ENCODE measurements around the gene PTTG1IP.

PTTG1IP gene

DNA sequence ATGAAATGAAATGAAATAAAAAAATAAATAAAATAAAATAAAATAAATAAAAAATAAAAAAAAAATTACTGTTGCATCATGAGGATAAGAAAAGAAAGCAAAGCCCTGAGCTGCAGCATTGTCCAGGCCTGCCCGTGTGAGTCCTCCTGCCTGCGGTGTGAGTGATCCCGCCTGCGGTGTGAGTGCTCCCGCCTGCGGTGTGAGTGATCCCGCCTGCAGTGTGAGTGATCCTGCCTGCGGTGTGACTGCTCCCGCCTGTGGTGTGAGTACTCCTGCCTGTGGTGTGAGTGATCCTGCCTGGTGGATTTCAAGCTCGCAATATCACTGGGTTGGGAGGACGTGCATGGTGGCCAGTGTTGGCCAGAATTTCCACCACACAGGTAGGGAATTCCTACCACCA lies 22.4 kb upstream of the PTTG1IP start:
- no peak for DNase-seq

DNA sequence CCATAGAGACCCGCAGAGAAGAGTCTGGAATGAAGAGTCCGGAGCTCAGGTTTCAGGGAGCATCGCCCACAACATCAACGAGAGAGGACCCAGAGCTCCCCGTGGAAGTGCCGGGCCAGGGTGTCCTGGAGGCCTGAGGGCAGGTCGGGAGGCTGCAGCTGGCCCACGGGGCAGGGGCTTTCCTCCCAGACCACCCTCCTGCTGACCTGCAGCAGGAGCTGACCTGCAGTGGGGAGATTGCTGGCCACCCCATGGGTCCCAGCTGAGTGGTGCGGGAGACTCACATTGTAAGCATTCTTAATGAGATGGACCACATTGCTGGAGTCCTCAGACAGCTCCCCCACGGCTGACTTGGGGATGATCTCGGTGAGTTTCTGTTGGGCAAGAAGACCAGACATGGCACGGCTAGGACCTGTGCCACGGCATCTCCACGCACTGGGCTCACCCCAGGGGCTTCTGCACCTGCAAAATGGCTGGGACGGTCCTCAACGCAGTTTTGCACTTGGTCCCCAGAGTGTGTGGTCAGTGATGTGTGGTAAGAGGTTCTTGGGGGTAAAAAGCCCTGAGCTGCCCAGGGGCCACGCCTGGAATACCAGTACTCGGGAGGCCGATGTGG lies 21.3 kb upstream of the PTTG1IP start:
- DNase-seq, result no peak

- no peak for DNase-seq
These were observed 20.6 kb upstream of the PTTG1IP start for GRCh38 chr21:44893948-44894656.

- DNase-seq, result no peak
These were observed 19.7 kb upstream of the PTTG1IP start for GRCh38 chr21:44893278-44893556.

DNA sequence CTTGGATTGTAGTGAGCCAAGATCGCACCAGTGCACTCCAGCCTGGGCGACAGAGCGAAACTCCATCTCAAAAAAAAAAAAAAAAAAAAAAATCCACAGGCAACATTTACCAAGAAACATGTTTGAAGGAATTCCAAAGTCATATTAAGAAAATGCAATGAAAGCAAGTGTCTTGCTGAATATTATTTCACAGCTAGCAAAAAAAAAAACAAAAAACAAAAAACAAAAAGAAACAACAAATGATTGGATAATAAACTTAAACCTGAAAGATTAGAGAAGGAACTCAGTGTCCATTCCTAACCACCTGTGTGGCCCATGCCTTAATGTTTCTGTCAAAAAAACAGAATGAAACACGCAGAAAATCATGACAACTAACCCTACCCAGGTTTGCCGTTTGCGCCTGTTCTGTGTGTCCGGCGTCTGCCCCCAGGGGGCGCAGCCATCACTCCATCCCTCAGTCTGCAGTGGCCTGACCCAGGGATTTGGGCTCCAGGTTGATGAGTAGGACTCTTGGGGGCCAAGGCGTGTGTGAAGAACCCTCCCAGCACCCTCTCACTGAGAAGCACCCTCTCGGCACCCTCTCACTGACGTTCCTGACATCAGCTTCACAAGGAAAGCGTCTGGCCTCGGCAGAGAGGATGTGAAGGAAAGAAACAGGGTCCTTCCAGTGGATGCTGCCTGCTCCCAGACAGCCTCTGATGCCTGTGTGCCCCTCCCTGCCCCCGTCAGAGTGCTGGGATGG lies 19.2 kb upstream of the PTTG1IP start:
- DNase-seq, result peak in 1 of 2 donors; percentile 87

DNA sequence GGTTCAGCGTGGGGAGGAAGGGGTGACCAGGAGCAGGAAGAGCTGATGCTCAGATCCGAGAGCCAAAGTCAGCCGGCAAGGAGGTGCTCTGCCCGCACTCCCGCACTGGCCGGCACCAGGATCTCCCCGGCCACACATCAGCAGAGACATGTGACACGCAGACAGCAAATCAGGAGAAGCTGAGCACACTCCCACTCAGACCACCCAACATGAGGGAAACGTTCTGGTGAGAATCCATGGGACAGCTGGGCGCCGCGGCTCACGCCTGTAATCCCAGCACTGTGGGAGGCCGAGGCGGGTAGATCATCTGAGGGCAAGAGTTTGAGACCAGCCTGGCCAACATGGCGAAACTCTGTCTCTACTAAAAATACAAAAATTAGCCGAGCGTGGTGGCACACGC lies 18.6 kb upstream of the PTTG1IP start:
- DNase-seq, result no peak

- DNase-seq, result no peak
These were observed 18.1 kb upstream of the PTTG1IP start for GRCh38 chr21:44891631-44892031.

DNA sequence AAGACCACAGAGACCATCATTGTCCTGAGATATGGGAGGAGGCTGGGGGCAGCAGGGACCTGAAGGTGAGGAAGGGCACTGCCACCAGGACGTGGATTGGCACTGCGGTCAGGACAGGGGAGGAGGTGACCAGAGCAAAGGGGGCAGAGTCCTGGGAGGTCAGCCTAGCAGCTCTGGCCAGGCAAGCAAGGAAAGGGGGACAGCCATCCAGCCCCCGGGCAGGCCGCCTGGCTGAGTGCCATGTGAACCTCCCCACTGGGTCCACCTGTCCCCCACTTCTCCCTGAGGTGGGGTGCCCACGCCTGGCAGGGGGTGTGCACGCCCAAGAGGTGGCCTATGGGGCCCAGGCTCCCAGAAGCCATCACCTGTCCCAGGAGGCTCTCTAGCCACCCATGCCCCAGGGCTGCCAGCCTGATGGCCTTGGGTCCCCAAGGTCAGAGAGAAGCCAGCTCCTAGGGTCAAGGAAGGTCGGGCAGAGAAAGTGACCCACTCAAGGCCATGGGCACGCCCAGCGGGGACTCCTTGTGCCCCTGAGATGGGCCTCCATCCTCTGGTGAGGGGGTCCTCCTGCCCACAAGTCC lies 17.6 kb upstream of the PTTG1IP start:
- no peak for DNase-seq

DNA sequence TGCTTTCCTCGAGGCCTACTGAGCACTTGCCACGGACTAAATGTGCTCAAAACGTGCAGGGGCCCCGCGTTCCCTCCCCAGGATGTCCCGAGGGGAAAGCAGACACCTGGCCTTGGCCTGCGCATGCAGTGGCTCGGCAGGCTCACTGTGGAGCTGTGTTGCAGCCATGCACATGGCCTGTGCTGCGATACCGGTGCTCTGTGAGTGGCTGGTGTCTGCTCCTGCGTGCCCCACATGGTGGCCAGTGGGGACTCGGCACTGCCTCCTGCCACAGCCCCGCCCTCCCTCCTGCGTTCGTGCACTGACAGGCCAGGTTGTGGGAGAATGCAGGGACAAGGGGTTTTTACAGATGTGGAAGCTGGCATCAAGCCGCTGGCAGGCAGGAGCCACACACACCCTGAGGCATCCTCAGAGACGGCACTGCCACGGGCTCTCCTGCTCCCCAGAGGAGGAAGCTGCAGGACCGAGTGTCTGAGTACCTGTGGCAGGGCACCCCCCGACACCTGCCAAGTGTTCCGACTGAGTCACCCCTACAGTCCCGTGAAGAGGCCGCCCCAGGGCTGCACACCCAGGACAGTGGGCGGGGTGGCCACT lies 16.9 kb upstream of the PTTG1IP start:
- no peak for DNase-seq

- no peak for DNase-seq
These were observed 16.3 kb upstream of the PTTG1IP start for GRCh38 chr21:44889625-44890337.

DNA sequence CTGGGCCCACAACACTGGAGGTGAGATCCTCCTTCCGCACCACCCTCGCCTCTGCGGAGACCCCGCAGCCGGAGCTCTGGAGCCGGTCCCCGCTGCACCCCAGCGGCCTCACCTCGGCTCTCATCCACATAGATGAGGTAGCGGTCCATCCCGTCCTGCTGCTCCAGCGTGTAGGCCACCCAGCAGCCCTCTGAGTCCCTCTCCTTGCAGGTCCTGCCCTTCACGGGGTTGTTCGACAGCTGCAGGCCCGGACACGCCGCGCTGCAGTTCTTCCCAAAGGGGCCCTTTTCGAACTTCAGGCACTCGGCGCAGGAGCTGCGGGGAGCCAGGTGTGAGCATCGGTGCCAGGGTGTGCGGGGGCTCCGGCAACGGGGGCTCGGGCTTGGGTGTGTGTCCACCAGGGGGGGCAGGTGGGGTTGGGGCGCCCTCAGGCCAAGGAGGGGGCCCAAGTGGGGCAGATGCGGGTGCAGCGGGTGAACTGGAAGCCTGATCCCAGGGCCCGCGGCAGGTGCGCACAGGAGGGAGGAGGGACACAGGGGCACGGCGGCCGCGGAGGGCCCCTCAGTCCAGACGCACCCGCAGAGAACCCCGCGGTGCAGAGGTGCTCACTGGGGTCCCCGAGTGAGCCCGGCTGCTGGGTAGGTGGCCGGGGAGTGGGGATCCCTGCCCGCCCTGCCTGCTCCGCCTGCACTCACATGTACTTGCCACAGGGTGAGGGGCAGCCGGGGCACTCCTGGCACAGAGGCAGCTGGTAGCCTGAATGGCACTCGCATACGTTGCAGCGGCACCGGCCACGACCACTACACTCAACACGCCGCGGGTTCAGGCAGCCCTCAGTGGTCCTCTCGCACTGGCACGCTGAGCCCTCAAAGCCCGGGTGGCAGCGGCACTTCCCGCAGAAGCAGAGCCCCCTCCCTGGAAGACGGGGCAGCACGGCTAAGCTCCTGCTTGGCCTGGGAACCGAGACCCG lies 15.4 kb upstream of the PTTG1IP start:
- no peak for DNase-seq

DNA sequence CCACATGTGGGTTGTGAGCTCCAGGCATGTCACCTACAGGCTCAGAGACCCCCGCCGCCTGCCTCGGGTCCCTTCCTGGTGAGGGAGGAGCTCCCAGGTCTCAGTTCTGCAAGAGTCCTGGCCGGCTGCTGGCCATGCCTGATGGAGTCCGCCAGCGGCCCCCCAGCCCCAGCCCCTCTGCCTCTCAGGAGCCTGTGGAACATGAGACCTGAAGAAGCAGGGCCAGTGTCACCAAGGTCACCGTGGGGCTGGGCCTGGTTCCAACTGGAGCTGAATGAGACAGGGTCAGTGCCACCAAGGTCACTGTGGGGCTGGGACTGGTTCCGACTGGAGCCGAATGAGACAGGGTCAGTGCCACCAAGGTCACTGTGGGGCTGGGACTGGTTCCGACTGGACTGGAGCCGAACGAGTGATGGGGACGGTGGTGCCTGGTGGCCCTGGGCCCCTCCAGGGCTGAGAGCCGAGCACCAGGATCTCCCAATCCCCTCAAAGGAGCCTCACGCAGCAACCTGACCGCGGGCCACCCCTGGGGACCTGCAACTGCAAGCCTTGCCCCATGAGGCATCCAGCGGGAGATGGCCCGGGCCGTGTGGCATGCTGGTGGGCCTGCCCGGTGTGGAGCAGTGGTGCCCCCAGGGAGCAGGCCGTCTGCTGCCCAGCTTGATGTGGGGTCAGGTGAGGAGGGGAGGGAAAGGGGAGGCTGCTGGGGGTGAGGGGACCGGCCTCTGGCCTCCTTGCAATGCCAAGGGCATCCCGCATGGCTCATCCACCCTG lies 14.5 kb upstream of the PTTG1IP start:
- DNase-seq, result no peak

- DNase-seq, result no peak
These were observed 13.8 kb upstream of the PTTG1IP start for GRCh38 chr21:44887126-44887806.

- DNase-seq, result no peak
These were observed 12.9 kb upstream of the PTTG1IP start for GRCh38 chr21:44886113-44887075.

GRCh38 chr21:44885615-44886014 lies 12.1 kb upstream of the PTTG1IP start:
- no peak for DNase-seq

DNA sequence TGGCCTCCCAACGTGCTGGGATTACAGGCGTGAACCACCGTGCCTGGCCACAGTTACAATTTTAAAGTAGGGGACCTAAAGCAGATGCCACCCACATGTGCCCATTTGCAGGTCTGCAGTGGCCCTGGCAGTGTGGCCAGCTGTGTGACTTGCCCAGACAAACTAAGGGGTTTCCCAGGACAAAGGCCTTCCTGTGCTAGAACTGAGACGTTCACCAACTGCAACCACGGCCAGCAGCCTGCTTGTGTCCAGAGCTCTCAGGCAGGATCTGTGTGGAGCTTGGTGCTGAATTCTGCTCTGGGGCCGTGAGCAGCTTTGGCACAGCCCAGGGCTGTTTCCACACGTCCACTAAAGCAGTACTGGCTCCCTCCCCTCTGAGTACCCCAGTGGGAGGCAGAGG lies 10.6 kb upstream of the PTTG1IP start:
- no peak for DNase-seq

GRCh38 chr21:44883250-44883649 lies 9.8 kb upstream of the PTTG1IP start:
- no peak for DNase-seq

- DNase-seq, result peak; percentile 59 to 85
These were observed 7.8 kb upstream of the PTTG1IP start for GRCh38 chr21:44881198-44881872.

Data from inflammatory macrophage treated with lipopolysaccharide for 1 hour (primary cell).